CD4-positive, alpha-beta T cell treated with Interleukin-6 at 100 ng/mL for 8 hours (primary cell): ENCODE data around the gene FAM234A.
A peak's percentile ranks its signal among the peaks of the same experiment; 100 is the strongest.
"Not testable (repeated sequence)": the region's sequence is repeated elsewhere in the genome, so short reads cannot be mapped to it uniquely, and the experiment has no call there.

Experiments used
- DNase-seq: peaks from one replicate; pipeline ENCODE4 v3.0.0-alpha.2; 2020; ENCODE audit warnings: mixed read lengths, low spot score

Gene FAM234A, protein sequence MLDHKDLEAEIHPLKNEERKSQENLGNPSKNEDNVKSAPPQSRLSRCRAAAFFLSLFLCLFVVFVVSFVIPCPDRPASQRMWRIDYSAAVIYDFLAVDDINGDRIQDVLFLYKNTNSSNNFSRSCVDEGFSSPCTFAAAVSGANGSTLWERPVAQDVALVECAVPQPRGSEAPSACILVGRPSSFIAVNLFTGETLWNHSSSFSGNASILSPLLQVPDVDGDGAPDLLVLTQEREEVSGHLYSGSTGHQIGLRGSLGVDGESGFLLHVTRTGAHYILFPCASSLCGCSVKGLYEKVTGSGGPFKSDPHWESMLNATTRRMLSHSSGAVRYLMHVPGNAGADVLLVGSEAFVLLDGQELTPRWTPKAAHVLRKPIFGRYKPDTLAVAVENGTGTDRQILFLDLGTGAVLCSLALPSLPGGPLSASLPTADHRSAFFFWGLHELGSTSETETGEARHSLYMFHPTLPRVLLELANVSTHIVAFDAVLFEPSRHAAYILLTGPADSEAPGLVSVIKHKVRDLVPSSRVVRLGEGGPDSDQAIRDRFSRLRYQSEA

DNA sequence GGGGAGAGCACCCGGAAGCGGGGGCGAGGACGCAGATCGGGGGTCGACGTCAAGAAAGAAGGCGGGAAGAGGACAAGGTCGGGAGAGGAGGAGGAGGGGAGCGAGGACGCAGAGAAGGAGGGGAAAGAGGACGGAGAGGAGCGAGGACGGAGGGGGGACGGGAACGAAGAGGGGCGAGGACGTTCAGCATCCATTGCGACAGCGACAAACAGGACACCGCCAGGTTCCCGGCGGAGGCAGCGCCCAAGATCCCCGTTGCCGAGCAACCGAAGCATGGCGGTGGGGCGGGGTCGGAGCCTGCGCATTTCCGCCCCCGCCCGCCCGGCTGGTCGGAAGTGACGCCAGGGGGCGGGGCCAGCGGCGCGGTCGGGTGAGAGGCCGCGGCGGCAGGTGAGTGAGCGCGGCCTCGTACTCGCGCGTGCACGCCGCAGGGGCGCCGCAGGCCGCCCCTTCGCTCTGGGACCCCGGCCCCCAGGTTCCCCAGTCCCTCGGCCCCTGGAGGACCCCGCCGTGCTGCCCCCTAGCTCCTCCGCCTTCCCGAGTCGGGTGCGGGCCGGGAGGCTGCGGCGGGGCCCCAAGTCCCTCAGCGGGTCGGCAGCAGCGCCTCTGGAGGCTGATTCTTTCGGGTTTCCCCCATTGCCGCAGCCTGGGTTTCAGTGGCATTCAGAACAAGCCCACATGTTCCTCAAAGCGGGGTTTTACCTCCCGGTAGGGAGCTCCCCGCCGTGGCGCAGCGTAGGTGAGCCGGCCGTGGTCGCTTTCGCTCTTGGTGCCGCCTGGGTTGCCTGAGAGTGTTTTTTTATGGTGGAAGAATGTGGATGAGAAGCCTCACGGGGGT is at the start of gene FAM234A:
TSS of gene FAM234A (plus strand) at position 354 of the 838 bp plus-strand sequence. CDS start 19,593 bp downstream, outside the sequence.
- peak; percentile 93 for DNase-seq

DNA sequence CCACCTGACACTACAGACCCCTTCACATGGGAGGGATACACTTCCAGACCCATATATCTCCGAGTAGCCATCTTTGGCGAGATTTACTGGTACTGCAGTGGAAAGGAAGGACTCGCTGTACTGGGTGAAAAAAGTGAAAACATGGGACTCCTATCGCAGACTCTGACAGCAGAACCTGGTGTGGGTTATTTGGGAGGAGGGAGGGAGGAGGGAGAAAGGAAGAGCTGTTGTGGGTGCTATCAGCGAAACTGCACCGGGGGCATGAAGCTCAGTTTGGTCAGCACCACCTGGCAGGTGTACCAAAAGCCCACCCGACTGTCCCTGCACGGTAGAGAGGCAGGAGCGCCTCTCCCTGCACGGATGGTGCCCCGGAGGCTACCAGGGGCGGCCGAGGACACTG is 49.4 kb upstream of the FAM234A start:
- DNase-seq = no peak

DNA sequence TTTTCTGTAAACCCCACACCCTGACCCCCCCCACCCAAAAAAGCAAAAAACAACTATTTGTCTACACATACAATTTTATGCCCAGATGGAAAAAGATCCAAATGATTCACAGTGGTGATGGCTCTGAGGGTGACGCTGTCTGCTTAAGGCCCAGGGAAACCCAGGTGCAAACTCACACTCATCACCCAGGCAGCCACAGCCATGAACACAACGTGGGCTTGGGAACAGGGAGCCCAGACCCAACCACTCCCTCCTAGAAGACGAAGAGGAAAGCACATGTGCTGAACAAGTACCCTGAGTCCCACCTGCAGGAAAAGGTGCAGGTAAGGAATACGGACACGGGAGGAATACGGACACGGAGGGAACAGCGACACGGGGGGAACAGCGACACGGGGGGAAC is 48.9 kb upstream of the FAM234A start:
- DNase-seq = no peak

DNA sequence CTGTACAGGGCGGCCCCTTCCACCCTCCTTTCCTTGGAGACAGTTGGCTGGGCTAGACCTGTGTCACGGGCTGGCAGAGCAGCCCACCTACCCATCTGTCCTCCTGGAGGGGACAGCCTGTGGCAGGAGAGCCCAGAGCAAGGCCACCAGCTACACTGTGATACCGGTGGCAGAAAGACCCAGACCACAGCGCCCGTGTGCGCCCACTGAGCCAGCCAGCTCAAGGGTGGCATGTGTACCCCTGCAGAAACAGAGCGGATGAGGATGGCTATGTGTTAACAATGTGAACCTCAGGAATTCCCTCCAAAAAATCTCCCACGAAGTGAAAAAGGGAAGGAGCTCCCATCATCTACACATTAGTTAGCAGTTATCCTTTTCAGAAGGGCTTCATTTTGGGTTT is 47.3 kb upstream of the FAM234A start:
- no peak for DNase-seq

DNA sequence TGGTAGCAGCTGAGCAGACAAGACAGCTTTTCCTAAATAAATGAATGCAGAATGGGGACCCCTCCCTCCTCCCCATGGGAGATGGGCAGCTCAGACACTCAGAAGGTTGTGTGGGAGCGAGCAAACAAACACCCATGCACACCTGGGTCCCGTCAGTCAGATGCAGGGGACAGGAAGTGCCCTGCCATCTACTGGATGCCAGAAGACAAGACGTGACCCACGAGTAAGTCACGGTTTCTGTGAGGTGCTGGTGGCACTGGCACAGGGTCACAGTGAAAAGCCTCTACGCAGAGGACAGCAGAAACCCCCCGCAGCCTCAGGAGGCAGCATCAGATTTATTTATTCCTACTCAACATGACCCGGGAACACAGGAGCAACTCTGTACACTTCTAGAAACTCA is 45.9 kb upstream of the FAM234A start:
- DNase-seq = peak; percentile 24

DNA sequence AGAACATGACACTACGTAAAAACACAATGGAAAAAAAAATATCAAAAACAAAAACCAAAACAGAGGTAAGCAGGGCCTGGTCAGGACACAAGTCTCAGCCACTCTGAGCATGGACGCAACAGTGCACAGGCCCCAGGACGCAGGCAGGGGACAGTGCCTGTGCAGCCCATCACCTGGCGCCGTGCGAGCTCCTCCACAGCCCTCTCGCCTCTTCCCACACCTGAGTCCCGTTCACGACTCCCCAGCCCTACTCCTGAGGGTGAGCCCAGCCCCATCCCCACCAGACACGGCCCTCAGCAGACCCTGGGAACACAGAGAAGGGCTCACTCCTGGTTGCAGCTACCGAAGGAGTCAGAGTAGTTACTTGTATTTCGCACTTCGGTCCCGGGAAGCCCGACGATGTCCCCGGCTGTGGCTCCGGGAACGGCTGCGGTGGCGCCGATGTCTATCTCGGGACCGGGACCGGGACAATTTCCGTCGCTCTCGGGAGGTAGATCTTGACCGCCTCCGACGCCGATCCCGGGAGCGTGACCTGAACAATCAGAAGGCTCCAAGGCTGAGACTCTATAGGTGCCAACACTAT is 44.9 kb upstream of the FAM234A start:
- DNase-seq = no peak

DNA sequence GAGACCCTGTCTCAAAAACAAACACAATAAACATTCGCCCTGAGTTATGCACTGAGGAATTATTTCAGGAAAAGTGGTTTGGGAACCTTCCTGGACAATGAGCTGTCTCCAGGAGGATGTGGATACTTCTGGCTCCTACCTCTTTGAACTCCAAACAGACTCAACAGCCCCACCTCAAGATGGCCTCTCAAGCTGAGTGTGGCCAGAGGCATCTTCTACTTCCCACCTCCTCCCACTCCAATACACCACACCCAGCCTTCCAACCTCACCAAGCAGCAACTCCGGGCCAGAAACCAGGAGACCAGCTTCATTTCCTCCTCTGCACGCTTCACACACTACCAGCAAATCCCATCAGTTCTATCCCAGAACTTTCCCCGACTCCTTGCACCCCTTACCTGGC is 42.8 kb upstream of the FAM234A start:
- DNase-seq = no peak

DNA sequence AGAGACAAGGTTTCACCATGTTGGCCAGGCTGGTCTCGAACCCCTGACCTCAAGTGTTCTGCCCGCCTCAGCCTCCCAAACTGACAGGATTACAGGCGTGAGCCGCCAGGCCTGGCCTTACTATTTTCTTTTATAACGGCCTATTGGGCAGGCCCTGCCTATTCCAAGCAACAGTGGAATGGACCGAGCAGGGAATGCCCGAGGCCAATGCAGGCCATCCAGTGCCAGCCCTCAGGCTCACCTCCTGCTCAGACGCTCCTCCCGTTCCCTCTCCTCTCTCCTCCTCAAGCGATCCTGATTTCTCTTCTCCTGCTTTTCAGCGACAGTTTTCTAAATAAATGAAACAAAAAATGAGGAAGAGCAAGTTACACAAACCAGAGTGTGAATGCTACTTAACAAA is 41.9 kb upstream of the FAM234A start:
- DNase-seq = no peak

DNA sequence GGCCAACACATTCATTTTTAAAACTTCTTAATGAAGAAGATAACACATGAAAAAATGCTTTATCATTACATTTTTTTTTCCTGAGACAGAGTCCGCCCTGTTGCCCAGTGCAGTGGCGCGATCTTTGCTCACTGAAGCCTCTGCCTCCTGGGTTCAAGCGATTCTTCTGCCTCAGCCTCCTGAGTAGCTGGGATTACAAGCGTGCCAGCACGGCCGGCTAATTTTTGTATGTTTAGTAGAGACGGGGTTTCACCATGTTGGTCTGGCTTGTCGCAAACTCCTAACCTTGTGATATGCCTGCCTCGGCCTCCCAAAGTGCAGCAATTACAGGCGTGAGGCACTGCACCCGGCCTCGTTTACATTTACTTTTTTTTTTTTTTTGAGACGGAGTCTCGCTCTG is 41.2 kb upstream of the FAM234A start:
- DNase-seq = no peak

DNA sequence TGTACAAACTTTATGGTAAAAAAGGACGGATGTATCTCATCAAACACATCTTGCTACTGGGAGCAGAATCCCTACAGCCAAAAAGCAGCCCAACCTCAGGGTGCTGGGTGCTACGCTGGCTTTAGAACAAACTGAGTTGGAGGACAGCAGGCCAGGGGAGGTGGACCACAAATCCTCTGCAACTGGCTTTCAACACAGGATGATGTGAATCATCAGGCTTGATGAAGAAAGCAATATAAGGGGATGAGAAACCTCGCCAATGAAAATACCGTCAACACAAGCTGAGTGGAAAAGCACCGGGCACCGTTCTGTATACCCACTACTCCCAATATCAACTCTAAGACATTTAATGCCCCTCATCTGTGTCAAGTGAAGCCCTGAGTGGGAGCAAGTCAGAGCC is 40.1 kb upstream of the FAM234A start:
- no peak for DNase-seq

DNA sequence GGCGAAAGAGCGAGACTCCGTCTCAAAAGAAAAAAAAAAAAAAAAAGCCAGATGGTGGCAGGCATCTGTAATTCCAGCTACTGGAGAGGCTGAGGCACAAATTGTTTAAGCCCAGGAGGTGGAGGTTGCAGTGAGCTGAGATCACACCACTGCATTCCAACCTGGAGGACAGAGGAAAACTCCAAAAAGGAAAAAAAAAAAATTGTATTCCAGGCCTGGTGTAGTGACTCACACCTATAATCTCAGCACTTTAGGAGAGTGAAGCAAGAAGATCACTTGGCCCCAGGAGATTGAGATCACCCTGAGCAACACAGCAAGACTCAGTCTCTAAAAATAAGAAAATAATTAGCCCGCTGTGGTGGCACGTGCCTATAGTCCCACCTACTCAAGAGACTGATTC is 34.2 kb upstream of the FAM234A start:
- no peak for DNase-seq

DNA sequence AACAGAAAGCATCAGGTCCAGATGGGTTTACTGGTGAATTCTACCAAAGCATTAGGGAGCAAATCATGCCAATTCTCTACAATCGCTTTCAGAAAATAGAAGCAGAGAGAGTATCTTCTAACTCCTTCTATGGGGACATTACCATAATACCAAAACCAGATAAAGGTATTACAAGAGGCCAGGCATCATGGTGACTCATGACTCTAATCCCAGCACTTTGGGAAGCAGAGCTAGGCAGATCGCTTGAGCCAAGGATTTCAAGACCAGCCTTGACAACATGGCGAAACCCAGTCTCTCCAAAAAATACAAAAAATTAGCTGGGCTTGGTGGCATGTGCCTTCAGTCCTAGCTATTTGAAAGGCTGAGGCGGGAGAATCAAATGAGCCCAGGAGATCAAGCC is 31.4 kb upstream of the FAM234A start:
- no peak for DNase-seq

DNA sequence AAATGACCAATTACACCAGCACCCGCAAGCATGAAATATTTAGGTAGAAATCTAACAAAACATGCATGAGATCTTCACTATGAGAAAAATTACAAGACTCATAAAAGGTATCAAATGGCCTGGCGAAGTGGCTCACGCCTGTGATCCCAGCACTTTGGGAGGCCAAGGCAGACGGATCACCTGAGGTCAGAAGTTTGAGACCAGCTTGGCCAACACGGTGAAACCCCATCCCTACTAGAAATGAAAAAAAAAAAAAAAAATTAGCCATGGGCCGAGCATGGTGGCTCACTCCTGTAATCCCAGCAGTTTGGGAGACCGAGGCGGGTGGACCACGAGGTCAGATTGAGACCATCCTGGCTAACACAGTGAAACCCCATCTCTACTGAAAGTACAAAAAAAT is 30.6 kb upstream of the FAM234A start:
- not testable (repeated sequence) for DNase-seq

DNA sequence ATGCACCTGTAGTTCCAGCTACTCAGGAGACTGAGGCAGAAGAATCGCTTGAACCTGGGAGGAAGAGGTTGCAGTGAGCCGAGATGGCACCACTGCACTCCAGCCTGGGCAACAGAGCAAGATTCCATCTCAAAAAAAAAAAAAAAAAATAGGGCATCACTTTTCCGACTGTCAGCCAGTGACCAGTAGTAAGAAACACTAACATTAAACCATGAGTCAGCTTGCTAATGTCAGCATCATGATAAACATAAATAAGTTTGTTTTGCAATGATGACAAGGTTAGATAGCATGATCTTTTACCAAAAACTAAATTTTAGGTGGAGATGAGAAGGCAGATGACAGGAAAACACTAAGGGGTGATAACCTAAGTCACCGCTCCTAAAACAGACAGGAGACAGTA is 25.3 kb upstream of the FAM234A start:
- not testable (repeated sequence) for DNase-seq

DNA sequence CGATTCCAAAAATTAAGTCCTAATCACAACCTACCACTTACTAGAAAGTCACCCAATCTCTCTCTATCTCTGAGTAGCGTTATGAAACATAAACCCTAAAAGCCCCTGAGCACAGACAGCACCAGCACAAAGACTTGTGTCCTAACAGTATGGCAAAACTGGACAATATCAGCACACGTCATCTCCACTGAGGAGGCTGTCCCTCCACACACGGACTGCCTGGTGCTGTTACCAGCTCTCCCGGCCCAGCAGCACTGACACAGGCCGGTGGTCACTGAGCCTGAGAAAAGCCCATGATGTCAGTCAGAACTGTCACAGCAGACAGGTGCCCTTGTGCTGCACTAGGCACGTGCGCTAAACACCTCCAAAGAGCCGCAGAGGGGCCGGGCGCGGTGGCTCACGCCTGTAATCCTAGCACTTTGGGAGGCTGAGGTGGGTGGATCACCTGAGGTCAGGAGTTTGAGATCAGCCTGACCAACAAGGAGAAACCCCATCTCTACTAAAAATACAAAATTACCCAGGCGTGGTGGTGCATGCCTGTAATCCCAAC is 22.9 kb upstream of the FAM234A start:
- DNase-seq = not testable (repeated sequence)

DNA sequence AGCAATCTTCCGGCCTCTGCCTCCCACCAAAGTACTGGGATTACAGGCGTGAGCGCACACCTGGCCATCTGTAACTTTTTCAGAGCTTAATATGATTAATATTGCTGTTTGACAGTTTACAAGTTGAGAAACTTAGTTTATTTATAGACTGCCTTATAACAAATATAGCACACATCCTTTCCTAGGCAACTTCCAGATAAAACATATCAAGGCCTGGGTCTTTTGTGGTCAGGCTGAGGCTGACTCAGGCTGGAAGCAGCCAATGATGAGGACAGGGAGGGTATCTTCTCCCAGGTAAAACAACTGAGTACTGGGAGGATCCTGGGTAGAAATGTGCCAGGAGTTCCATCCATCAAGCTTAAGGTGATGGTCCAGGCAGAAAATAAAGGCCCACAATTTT is 21.6 kb upstream of the FAM234A start:
- no peak for DNase-seq

DNA sequence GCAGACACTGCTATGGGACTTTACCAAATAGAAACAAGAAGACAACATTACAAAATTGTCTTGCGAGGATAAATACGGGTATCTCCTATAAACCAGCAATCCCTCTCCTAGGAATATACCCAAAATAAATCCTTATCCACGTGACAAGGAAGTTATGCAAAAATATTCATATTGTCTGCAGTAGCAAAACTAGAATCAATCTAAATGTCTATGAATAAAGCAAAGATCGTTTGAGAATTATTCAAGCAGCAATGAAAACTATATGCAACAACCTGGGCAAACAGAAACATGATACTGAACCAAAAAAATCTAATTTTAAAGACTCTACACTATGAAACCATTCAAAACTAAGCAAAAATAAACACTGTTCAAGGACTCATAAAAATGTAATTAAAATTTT is 14.6 kb upstream of the FAM234A start:
- no peak for DNase-seq

DNA sequence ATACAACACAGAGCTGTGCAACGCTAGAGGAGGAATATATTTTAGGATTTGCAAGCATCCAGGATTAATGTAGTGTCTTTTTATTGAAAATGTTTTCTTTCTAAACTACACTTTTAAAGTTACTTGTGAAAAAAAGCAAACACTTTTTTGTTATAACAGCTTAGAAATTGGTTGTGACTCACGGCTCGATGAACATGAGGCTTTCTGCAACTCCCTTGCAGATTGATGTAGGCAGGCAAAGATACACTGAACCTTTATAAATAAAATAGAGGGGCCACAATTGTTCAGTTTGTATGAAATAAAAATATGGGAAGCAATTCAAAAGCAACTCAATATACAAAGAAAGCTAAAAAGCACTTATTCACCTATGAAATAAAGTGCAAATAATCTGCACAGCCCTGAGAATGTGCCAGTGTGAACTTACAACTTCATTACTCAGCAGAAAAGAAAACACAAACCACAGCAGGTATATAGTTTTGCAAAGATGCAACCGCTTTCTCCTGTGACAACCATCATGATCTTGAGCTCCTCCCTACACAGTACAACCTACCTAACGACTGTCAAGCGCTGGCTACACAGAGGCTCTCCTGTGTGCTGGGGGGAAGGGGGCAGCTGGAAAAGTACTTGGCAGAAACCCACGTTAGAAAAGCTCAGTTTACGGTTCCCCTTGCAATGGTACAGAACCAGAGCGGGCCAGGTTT is 6.3 kb upstream of the FAM234A start:
- DNase-seq = no peak

DNA sequence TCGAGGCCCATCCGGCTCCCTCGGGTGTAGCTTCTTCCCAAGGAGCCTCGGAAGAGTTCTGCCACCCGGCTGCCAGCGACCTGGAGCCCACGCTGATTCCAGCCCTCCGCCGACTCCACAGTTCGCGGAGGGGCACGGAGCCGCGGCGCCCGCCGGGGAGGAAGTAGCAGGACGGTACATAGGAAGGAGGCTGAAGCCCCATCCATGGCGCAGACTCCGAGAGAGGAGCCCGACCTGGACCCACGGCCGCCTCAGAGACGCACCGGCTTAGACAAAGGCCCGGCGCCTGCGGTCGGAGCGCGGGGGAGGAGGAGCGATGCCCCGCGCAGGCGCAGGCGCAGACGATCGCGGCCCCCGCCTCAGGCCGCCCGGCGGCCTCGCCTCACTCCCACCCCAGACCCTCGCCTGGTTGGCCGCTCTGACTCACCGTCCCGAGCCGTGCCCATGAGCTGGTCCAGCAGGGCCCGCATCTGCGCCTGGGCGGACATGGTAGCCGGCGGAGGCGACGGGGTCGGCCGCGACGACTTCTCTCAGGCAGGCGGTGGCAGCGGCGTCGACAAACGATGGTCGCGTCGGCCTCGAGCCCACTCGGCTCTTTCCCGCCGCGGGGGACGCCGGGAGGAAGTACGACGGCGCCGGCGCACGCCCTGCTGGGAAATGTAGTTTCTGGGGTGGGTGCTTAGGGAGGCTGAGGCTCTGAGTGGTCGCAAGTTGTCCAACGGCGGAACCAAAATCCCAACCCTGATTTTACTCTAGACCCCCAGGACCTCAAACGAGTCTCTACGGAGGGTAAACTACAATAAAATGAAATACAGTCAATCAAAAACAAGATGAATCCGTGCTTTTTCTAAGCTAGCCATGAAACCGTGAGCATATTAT is 5.5 kb upstream of the FAM234A start, which contains the start of gene LUC7L:
TSS of gene LUC7L (minus strand) at position 598 of the 879 bp plus-strand sequence. CDS start at position 488, 110 bp downstream.
- DNase-seq = peak; percentile 79

DNA sequence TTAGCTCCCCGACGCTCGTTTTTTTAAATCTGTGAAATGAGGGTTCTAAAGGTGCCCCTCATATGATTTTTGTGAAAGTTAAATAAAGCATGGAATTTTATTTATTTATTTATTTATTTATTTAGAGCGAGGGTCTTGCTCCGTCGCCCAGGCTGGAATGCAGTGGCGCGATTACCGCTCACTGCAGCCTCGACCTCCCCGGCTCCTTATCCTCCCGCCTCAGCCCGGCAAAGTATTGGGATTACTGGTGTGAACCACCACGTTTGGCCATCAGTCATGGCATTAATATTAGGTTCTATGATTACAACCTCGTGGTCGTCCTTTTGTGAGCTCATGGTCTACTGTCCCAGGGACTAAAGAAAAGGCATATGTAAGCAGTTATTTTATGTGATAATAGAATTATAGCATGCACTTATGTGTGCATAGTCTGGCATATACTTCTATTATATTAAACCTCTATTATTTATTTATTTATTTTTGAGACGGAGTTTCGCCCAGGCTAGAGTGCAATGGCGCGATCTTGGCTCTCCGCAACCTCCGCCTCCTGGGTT is 4.8 kb upstream of the FAM234A start:
- DNase-seq = no peak
